GM20431 (cell line): Measurements from ENCODE around the gene SYNDIG1L.

Source experiments
- in situ Hi-C: fragments of 300-500 bp; cut with MseI, MboI; formaldehyde crosslinking; loops from one replicate; pipeline ENCODE4 v1.15.0; 2020; ENCODE audit warnings: low sequenced_read_pairs; ENCODE audit not compliant: unreplicated experiment

SYNDIG1L gene

GRCh38 chr14:74434294-74434693 lies 8.3 kb upstream of the SYNDIG1L start:
- in situ Hi-C loops = no loop called here

- in situ Hi-C loops = no loop called here
Measured at GRCh38 chr14:74429991-74430390, 4.0 kb upstream of the SYNDIG1L start.

GRCh38 chr14:74429221-74429691 lies 3.2 kb upstream of the SYNDIG1L start:
- in situ Hi-C loops = no loop called here

GRCh38 chr14:74427651-74428050 lies 1.6 kb upstream of the SYNDIG1L start:
- in situ Hi-C loops = no loop called here

- in situ Hi-C loops = no loop called here
Measured at GRCh38 chr14:74425525-74426201, 347 bp downstream of the SYNDIG1L start.

GRCh38 chr14:74424606-74425005 lies 1.4 kb downstream of the SYNDIG1L start:
- in situ Hi-C loops = no loop called here

- in situ Hi-C loops = no loop called here
Measured at GRCh38 chr14:74423246-74423645, 2.8 kb downstream of the SYNDIG1L start.

DNA sequence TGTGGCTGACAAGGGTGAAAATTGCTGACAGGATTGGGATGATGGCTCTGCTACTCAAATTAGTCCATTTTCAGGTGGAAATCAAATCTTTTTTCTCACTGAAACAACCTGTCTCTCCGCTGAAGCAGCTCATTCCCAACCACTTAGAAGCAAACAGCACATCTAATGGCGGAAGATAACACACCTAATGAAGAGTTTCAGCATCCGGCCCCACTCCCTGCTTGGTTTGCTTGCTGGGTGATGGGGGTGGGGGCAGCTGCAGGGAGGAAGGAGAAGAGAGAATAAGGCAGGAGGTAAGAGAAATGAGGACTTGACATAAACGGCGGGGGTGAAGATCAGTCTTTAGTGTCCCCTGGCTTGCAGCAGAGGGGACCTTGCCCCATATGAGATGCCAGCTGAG lies 4.0 kb downstream of the SYNDIG1L start:
- in situ Hi-C loops = no loop called here

DNA sequence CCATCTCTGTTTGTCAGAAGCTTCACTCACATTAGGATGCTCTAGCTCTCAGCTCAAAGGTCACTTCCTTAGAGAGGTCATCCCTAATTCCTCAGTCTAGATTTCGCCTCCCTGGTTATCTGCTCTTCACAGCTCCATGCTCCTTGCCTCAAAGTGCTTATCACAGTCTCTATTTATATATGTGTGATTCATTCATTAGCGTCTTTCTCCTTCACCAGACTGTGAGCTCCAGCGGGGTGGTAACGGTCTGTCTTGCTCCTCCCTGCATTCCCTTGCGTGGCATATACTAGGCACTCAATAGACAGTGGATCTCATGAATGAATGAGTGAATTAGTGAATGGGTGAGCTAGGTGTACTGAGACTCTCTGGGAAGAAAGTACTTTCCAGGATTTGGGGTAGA lies 6.9 kb downstream of the SYNDIG1L start:
- in situ Hi-C loops = no loop called here

DNA sequence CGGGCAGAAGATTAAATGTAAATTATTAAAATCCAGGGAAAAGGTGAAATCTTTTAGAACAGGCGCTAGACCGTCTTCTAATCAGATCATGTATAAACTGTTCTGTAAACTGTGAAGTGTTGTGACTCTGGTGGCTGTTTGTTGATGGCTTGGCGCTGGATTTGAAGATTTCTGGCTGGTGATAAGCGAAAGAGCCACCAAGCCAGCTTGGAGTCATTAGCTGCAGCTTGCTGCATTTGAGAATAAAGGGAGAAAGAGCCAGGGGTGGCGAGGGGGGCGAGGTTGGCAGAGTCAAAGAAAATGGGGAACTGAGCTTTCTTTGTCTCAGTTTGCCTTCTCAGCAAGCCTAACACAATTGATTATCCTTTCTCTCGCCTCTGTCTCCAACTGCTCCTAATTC lies 8.0 kb downstream of the SYNDIG1L start:
- in situ Hi-C loops = no loop called here

- in situ Hi-C loops = no loop called here
Measured at GRCh38 chr14:74417611-74418010, 8.4 kb downstream of the SYNDIG1L start.

- in situ Hi-C loops = no loop called here
Measured at GRCh38 chr14:74417201-74417600, 8.8 kb downstream of the SYNDIG1L start.

- in situ Hi-C loops = no loop called here
Measured at GRCh38 chr14:74415115-74415437, 10.9 kb downstream of the SYNDIG1L start.

DNA sequence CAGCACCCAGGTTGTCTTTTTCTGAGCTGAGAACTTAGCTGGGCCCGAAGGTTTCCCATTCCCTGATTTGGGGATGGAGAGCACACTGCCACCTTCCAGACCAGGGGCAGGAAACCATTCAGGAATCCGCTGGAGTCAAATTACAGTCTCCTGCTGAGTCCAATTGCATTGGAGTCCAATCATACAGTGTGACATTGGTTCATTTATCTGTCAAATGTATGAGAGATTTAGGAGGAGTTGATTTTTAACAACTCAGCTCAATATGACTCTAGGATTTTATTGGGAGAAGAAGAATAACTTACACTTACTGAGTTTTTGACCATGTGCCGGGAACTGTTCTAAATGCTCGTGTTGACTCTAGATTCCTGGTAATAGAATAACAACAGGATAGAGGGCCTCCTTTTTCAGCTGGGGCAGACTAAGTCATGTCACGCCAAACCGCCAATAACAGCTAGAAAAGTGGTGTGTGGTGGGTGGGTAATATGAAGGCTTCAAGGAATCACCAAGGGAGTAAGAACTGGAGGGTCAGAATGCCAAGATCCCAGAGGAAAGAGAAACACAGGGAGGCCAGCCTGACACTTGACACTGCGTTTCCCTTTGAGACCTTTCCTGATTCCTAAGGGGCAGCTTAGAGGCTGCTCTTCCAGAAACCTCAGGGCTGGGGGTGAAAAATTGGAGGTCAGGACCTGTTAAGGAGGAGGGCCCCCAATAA lies 11.5 kb downstream of the SYNDIG1L start:
- in situ Hi-C loops = no loop called here

DNA sequence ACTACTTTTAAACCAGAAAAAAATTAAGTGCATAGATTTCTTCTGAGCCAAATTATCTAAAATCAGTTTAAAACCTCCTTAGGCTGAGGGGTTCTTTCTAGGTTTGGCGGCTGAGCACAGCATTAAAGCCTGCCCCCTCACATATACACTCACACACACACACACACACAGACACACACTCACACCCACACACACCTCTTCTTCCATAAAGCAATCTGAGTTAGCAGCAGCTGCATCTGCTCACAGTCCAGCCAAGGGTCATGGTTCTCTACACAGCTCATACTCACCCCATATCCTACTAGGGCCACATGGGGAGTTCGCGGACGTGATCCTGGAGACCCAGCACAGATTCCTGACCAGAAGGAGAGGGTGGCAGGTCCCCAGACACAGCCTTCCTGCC lies 12.4 kb downstream of the SYNDIG1L start:
- in situ Hi-C loops = no loop called here

DNA sequence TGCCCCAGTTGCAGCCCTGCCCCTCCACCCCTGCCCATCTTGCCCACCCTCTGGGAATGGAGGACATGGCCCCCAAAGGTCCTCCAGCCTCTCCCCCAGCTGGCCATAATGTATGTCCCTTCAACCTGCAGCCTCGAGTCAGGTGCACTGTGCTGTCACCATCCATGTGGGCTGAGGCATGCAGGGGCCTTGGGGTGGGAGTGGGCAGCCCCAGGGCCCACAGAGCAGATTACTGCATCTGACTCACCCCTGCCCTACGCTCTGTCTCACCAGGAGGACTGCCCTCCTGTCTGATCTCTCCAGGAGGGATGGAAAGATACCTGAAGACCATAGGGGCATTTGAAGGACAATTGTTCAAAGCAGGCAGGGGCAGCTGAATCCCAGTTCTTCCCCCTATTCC lies 13.3 kb downstream of the SYNDIG1L start:
- in situ Hi-C loops = no loop called here

DNA sequence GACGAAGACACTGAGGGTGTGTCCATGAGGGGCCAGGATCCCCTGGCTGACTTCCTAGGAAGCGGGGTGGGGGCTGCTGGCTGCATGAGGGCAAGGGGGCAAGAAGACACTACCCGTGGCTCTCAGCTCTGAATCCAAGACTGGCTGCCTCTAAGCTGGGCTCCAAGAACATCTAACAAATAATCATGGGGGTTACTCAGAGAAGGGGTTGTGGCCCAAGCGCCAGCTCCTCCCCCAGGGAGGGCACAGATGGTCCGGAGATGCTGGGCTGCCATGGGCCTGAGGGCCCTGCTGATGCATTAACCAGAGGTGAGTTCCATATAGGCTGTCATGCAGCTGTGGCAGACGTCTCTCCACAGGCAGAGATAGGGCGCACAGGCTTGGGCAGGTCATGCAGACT lies 14.3 kb downstream of the SYNDIG1L start:
- in situ Hi-C loops = no loop called here

GRCh38 chr14:74409441-74409840 lies 16.6 kb downstream of the SYNDIG1L start:
- in situ Hi-C loops = no loop called here

- in situ Hi-C loops = no loop called here
Measured at GRCh38 chr14:74408870-74409269, 17.1 kb downstream of the SYNDIG1L start.

- in situ Hi-C loops = no loop called here
Measured at GRCh38 chr14:74407801-74408154, 18.2 kb downstream of the SYNDIG1L start.

DNA sequence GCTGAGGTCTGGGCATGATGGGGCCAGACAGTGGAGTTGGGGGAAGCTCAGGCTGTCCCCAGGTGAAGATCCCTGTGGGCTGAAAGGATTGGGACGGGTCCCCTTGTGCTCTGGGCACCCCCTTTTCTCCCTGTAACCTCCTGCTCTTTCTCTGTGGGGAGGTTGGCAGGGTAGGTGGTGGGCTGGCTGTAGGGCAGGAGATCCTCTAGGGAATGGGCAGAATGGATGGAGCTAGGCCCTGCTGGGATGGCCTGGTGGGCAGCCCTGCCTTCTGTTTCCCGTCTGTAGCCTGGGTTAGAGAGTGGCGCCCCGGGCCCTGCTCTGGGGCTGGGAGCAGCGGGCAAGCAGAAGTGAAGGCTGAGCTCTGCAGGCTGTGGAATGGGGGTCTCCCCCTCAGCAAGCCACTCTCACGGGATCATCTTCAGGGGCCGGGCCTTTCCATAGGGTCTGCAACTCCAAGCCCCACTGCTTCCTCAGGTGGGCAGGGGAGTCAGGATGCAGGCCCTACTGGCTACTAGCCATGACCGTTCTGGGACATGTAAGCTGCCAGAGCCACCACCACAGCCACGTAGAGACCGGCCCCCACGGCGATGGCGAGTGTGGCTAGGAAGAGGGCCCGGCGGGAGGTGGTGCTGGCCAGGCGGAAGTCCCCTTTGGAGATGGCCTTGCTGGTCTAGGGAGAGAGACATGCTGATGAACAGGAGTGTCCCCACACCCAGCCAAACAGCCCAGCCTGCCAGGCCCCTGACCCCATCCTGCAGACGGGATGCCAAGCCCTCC lies 18.8 kb downstream of the SYNDIG1L start:
- in situ Hi-C loops = no loop called here
